MM.1S (cell line): Measurements from ENCODE around the gene GNB1.

Source experiments
- EZH2 ChIP-seq: fragments of 300-600 bp; sonication (generic); optimal IDR thresholded peaks from 2 replicates; pipeline ENCODE3; 2017; ENCODE audit warnings: low read depth, mild to moderate bottlenecking, antibody characterized with exemption, low read length, mixed read lengths
- EZH2phosphoT487 ChIP-seq: fragments of 300-600 bp; sonication (generic); IDR thresholded peaks from 2 replicates; pipeline ENCODE4 v1.6.1; 2018; ENCODE audit warnings: antibody characterized with exemption, low read length
- TF ChIP-seq, protein P1 (sequence below): fragments of 300-600 bp; sonication (generic); IDR thresholded peaks from 2 replicates; pipeline ENCODE4 v1.5.1; 2016; ENCODE audit warnings: antibody characterized with exemption, low read length, mixed read lengths

DNA sequence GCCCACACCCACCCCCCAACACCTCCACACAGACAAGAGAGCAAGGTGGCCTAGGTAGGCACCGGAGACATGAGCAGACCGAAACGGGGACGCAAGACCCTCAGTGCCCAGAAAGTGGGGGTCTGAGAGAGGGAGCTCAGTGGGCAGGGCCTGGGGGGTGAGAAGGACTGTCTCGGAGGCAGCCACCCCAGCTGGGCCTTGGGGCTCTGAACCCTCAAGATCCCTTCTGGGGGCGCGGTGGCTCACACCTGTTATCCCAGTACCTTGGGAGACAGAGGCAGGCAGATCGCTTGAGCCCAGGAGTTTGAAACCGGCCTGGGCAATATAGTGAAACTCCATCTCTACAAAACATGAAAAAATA is 9.1 kb upstream of the GNB1 start:
- TF ChIP-seq EZH2 = no peak
- TF ChIP-seq, protein P1, sequence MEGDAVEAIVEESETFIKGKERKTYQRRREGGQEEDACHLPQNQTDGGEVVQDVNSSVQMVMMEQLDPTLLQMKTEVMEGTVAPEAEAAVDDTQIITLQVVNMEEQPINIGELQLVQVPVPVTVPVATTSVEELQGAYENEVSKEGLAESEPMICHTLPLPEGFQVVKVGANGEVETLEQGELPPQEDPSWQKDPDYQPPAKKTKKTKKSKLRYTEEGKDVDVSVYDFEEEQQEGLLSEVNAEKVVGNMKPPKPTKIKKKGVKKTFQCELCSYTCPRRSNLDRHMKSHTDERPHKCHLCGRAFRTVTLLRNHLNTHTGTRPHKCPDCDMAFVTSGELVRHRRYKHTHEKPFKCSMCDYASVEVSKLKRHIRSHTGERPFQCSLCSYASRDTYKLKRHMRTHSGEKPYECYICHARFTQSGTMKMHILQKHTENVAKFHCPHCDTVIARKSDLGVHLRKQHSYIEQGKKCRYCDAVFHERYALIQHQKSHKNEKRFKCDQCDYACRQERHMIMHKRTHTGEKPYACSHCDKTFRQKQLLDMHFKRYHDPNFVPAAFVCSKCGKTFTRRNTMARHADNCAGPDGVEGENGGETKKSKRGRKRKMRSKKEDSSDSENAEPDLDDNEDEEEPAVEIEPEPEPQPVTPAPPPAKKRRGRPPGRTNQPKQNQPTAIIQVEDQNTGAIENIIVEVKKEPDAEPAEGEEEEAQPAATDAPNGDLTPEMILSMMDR = no peak
- no peak for TF ChIP-seq EZH2phosphoT487
